ENCODE measurements around the gene PXMP2. TPM values are rescaled to one million over a fixed set of nuclear protein-coding genes. Genes with fewer than 3 reads are reported as not detected.

Gene PXMP2
- total RNA-seq, 2 experiments from 2014 or later, result 58.1 to 103 TPM

DNA sequence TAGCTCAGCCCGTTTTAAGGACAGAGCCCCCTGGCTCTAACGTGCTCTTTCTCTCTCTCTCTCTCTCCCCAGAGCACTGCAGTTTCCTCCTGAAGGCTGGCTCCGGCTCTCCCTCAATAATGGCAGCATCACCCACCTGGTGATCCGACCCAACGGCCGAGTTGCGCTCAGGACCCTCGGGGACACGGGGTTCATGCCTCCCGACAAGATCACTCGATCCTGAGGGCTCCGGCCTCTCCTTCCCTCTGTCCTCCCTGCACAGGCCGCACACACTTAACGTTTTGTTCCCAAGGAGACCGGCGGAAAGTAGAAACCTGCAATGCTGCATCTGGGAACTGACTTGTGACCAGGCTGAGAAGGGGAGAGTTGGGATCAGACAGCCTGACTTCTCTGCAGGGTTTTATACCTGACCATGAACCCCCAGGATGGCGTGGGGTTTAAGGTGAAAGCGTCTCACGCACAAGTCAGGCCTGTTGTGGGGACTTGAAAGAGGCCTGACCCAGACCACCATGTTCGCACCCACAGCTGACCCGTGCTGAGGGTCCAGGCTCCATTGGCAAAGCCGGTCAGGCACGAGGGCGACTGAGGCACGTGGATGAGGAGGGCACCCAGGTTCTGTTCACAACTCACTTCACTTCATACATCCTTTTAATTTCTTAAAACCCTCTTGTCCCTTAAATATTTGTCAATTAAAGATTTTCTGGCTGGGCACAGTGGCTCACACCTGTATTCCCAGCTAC is 33.4 kb downstream of the PXMP2 start:
- Histone ChIP-seq H3K79me2 (ENCODE audit: insufficient read depth, low read depth, low read length) (no peaks in the 10 kb centered on the region), H3K27ac (ENCODE audit: low read depth, low read length, poor library complexity, severe bottlenecking) (no peak overlapping the region), H2AFZ (ENCODE audit: low read length) (no peak overlapping the region), H3K36me3 (ENCODE audit: insufficient read depth, low read length) (peaks cover 93% of the 10 kb centered on the region), H4K20me1 (ENCODE audit: insufficient read depth, low read length) (peaks cover 16% of the 10 kb centered on the region; the same call in 1 of the 2 replicates), H3K4me2 (ENCODE audit: low read length) (no peak overlapping the region), H3K9me3 (ENCODE audit: low read length) (no peaks in the 10 kb centered on the region), H3K9me2 (ENCODE audit: insufficient read depth, low read length) (no peaks in the 10 kb centered on the region), H3K4me1 (ENCODE audit: insufficient read depth, low read length, poor library complexity, severe bottlenecking) (no peaks in the 10 kb centered on the region), H3K4me3 (ENCODE audit: low read depth, low read length, poor library complexity, severe bottlenecking) (no peak overlapping the region)
- DNase-seq (ENCODE audit: low spot score), result no peak
- CTCF ChIA-PET (ENCODE audit: unreplicated experiment), result no interaction called here
- TF ChIP-seq EZH2phosphoT487 (IDR thresholded peaks at IDR 0.05; ENCODE audit: borderline replicate concordance, low read depth, low read length), result no peak
- TF ChIP-seq, protein P1, sequence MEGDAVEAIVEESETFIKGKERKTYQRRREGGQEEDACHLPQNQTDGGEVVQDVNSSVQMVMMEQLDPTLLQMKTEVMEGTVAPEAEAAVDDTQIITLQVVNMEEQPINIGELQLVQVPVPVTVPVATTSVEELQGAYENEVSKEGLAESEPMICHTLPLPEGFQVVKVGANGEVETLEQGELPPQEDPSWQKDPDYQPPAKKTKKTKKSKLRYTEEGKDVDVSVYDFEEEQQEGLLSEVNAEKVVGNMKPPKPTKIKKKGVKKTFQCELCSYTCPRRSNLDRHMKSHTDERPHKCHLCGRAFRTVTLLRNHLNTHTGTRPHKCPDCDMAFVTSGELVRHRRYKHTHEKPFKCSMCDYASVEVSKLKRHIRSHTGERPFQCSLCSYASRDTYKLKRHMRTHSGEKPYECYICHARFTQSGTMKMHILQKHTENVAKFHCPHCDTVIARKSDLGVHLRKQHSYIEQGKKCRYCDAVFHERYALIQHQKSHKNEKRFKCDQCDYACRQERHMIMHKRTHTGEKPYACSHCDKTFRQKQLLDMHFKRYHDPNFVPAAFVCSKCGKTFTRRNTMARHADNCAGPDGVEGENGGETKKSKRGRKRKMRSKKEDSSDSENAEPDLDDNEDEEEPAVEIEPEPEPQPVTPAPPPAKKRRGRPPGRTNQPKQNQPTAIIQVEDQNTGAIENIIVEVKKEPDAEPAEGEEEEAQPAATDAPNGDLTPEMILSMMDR (conservative IDR thresholded peaks at IDR 0.05; ENCODE audit: low read length), result no peak
- no TSS peak for BruUV-seq (replicated peaks)
- POLR2A ChIA-PET, result interaction anchor here (1.0 kb wide), 1 partner anchor 10 kb away, joined by 4 read pairs; no protein-coding TSS in a partner anchor
- intact Hi-C loops (cut with micrococcal nuclease; ENCODE audit: unreplicated experiment), result no loop called here

DNA sequence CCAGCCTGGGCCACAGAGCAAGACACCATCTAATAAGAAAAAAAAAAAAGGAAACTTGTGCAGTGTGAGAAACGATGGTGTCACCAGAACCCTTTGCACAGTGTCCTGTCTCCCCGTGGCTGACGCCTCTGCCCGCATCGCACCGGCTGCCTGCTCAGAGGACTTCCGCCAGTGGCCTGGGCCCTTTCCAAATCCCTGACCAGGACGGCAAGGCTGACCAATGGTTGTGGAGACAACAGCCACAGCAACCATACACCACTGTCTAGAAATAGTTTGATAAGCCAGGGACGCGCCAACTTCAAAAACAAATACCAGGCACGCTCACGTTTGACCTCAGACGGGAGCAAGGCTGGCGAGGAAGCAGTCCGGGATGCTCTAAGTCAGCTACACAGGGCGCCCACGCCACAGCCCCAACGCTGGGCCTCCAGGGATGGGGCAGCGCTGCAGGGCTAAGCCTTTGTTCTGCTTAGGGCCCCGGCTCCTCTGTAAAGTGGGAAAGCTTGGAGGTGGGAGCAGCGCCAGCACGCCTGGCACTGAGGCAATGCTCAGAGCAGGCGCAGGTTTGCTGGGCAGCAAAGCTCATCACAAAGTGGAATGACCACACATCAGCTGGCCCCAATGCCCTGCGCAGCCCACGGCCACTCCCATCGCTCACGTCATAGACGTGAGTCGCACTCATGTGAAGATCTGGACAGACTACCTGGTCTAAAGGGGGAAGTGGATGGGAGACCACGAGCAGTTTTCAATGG is 35.8 kb downstream of the PXMP2 start:
- POLR2A ChIA-PET, result no interaction called here
- peaks cover 16% of the 10 kb centered on the region; the same call in 1 of the 2 replicates for H4K20me1 ChIP-seq (ENCODE audit: insufficient read depth, low read length)
- BruUV-seq (replicated peaks), result no TSS peak
- no peak overlapping the region for H3K4me3 ChIP-seq (ENCODE audit: low read depth, low read length, poor library complexity, severe bottlenecking)
- TF ChIP-seq EZH2phosphoT487 (IDR thresholded peaks at IDR 0.05; ENCODE audit: borderline replicate concordance, low read depth, low read length), result no peak
- H3K36me3 ChIP-seq (ENCODE audit: insufficient read depth, low read length), result peaks cover 95% of the 10 kb centered on the region
- H3K9me3 ChIP-seq (ENCODE audit: low read length), result no peaks in the 10 kb centered on the region
- DNase-seq (ENCODE audit: low spot score), result no peak
- H3K4me1 ChIP-seq (ENCODE audit: insufficient read depth, low read length, poor library complexity, severe bottlenecking), result no peaks in the 10 kb centered on the region
- no peaks in the 10 kb centered on the region for H3K79me2 ChIP-seq (ENCODE audit: insufficient read depth, low read depth, low read length)
- H3K27ac ChIP-seq (ENCODE audit: low read depth, low read length, poor library complexity, severe bottlenecking), result no peak overlapping the region
- intact Hi-C loops (cut with micrococcal nuclease; ENCODE audit: unreplicated experiment), result no loop called here
- CTCF ChIA-PET (ENCODE audit: unreplicated experiment), result no interaction called here
- H3K9me2 ChIP-seq (ENCODE audit: insufficient read depth, low read length), result no peaks in the 10 kb centered on the region
- no peak overlapping the region for H2AFZ ChIP-seq (ENCODE audit: low read length)
- no peak overlapping the region for H3K4me2 ChIP-seq (ENCODE audit: low read length)

DNA sequence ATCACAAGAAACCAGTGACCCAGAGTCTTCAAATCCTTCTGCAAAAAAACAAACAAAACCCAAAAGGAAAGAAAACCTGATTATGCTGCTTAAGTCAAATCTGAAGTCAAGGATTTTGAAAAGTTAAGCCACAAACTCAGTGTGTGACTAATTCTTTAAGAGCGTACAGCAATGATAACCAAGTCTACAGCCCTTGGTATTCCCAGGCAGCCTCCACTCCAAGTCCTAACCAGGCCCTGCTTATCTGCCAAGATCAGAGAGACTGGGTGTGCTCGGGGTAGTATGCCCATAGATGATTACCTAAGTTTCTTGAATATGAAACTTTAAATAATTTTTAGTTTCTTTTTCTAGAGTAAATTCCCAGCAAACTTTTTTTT is 36.4 kb downstream of the PXMP2 start:
- no peak overlapping the region for H3K27ac ChIP-seq (ENCODE audit: low read depth, low read length, poor library complexity, severe bottlenecking)
- no TSS peak for BruUV-seq (replicated peaks)
- ChIA-PET POLR2A (no interaction called here), CTCF (ENCODE audit: unreplicated experiment) (no interaction called here)
- no peaks in the 10 kb centered on the region for H3K79me2 ChIP-seq (ENCODE audit: insufficient read depth, low read depth, low read length)
- TF ChIP-seq EZH2phosphoT487 (IDR thresholded peaks at IDR 0.05; ENCODE audit: borderline replicate concordance, low read depth, low read length), result no peak
- TF ChIP-seq, protein P1 (conservative IDR thresholded peaks at IDR 0.05; ENCODE audit: low read length), result no peak
- no peak overlapping the region for H3K4me3 ChIP-seq (ENCODE audit: low read depth, low read length, poor library complexity, severe bottlenecking)
- no peaks in the 10 kb centered on the region for H3K4me1 ChIP-seq (ENCODE audit: insufficient read depth, low read length, poor library complexity, severe bottlenecking)
- H3K4me2 ChIP-seq (ENCODE audit: low read length), result no peak overlapping the region
- DNase-seq (ENCODE audit: low spot score), result no peak
- intact Hi-C loops (cut with micrococcal nuclease; ENCODE audit: unreplicated experiment), result no loop called here
- H2AFZ ChIP-seq (ENCODE audit: low read length), result no peak overlapping the region
- no peaks in the 10 kb centered on the region for H3K9me2 ChIP-seq (ENCODE audit: insufficient read depth, low read length)
- peaks cover 16% of the 10 kb centered on the region; the same call in 1 of the 2 replicates for H4K20me1 ChIP-seq (ENCODE audit: insufficient read depth, low read length)
- H3K9me3 ChIP-seq (ENCODE audit: low read length), result no peaks in the 10 kb centered on the region
- H3K36me3 ChIP-seq (ENCODE audit: insufficient read depth, low read length), result peaks cover 97% of the 10 kb centered on the region
